C4-2B (cell line): ENCODE measurements around the gene AK5.

Source experiments
- ZFX ChIP-seq: fragments of 450-650 bp; IDR thresholded peaks from 2 replicates; pipeline ENCODE4 v1.6.1; 2017
- TF ChIP-seq, protein P1 (sequence below): fragments of 450-650 bp; conservative IDR thresholded peaks from 2 replicates; pipeline ENCODE4 v1.5.1; 2017; ENCODE audit warnings: mild to moderate bottlenecking

GRCh38 chr1:77287535-77287934 is 5.7 kb downstream of the AK5 start:
- TF ChIP-seq, protein P1, sequence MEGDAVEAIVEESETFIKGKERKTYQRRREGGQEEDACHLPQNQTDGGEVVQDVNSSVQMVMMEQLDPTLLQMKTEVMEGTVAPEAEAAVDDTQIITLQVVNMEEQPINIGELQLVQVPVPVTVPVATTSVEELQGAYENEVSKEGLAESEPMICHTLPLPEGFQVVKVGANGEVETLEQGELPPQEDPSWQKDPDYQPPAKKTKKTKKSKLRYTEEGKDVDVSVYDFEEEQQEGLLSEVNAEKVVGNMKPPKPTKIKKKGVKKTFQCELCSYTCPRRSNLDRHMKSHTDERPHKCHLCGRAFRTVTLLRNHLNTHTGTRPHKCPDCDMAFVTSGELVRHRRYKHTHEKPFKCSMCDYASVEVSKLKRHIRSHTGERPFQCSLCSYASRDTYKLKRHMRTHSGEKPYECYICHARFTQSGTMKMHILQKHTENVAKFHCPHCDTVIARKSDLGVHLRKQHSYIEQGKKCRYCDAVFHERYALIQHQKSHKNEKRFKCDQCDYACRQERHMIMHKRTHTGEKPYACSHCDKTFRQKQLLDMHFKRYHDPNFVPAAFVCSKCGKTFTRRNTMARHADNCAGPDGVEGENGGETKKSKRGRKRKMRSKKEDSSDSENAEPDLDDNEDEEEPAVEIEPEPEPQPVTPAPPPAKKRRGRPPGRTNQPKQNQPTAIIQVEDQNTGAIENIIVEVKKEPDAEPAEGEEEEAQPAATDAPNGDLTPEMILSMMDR: no peak
- TF ChIP-seq ZFX: no peak
